Measurements from ENCODE around the gene GINM1.

Gene GINM1

DNA sequence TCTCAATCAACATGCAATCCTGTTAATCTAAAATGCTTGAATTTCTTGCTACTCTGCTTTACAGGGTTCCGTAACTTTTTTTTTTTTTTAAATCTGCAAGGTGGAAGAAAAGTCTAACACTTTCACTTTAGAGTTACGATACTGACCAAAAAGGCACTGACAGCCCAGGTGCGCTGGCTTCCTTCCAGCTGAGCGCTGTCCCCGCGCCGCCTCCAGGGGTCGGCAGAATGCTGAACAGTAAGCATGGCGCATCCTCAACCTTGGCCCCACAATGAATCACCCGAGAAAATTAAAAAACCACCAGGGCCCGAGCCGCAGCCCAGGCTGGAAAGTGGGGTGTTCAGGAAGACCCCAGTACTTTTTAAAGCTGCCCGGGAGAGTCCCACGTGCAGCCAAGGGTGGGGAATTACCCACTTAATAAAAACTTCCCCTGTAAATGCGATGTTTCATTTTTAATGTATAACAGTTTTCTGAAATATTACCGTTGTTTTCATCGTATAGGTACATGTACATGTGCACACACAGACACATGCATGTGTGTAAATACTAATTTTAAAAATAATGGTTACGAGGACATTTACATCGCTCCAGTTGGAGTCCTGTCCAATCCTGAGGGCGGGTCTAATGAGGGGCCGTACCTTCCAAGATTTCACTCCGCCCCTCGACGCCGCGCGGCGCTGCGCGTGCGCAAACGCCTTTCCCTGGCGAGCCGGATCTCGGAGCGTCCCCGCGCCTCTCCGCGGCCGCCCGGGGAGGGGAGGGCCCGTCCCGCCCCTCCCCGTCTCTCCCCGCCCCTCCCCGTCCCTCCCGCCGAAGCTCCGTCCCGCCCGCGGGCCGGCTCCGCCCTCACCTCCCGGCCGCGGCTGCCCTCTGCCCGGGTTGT is at the start of gene GINM1:
Gene GINM1, plus strand, starts transcription at position 849 of the 883 bp plus-strand sequence. CDS start 40 bp downstream, outside the sequence.
- DNase-seq = peak; percentile 94

DNA sequence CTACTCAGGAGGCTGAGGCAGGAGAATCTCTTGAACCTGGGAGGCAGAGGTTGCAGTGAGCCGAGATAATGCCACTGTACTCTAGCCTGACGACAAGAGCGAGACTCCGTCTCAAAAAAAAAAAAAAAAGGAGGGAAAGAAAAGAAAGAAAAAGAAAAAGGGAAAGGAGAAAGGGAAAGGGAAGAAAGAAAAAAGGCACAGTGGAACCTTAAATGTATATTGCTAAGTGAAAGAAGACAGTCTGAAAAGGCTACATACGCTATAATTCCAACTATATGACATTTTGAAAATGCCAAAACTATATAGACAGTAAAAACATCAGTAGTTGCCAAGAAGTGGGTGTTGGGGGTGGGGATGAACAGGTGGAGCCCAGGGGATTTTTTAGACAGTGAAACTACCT is 36.5 kb upstream of the GINM1 start:
- no peak for DNase-seq

DNA sequence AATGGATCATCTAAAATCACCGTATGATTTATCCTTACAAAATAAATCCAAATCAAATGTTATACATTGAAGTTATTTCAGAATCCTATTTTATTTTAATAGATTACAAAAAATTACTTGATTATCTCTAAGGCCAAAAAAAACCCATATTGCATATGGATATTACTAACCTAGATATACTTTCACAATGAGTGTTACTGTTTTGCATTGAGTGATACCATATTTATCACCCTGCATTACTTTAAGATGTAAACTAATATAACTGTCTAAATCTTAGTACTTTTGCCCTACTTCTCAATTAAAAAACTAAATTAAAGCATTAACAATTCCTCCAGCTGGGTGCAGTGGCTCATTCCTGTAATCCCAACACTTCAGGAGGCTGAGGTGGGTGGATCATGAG is 31.4 kb upstream of the GINM1 start:
- no peak for DNase-seq

- DNase-seq = no peak
Observed at GRCh38 chr6:149541139-149541538, 25.0 kb upstream of the GINM1 start.

- DNase-seq = no peak
Observed at GRCh38 chr6:149544646-149545257, 21.4 kb upstream of the GINM1 start.

GRCh38 chr6:149545258-149545753 is 20.9 kb upstream of the GINM1 start:
- DNase-seq = peak; percentile 57

DNA sequence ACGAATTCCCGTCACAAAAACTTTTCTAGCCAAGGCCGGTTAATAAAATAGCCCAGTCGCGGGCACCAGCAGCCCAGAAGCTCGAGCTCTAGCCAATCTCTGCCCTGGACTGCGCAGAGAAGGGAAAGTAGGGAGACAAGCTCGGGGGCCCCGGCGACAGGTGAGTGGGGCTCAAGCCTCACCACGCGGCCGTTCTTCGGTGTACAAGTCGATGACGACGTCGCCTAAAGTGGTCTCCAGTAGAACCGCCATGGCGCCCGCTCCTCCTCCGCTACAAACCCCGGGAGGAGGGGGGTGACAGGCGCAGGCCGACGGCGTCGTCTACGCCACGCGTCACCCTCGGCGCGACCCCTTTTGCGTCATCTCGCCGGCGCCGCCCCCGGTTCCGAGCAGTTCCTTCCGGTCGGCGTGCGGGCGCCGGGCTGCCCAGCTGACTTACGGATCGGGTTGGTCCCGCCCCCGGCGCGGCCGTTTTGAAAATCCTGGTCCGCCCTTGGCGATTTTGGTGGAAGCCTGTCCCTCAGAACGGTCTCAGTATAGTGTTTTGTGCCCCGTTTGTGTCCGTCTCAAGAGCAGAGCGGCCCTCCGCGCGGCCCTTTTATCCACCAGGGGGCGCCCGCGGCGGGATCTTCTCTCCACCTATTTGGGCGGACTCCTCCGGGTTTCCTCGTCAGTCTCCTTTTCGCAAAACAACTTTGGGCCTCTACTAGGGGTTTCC is 20.3 kb upstream of the GINM1 start, which contains the start of gene PPIL4:
Gene PPIL4, minus strand, starts transcription at position 290 of the 718 bp plus-strand sequence. Its CDS starts 38 bp downstream, at position 252.
- DNase-seq = peak; percentile 97

DNA sequence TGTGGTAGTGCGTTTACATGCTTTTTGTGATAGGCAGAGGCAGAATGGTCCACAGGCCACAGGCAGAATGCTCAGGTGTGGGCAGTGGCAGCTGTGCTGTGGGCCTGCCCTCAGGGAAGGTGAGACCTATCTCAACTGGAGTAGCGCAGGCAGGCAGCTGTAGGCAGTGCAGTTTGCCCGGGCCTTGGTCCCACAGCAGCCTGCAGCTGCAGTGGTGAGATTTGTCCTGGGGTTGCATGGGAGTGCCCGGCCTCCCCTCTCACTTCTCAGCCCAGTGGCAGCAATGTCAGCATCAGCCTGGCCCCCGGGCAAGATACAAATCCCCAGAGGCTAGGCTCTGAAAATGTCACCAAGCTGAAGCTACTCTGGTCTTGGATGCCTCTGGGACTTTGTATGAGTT is 14.3 kb upstream of the GINM1 start:
- DNase-seq = no peak

- no peak for DNase-seq
Observed at GRCh38 chr6:149558029-149558428, 8.1 kb upstream of the GINM1 start.

DNA sequence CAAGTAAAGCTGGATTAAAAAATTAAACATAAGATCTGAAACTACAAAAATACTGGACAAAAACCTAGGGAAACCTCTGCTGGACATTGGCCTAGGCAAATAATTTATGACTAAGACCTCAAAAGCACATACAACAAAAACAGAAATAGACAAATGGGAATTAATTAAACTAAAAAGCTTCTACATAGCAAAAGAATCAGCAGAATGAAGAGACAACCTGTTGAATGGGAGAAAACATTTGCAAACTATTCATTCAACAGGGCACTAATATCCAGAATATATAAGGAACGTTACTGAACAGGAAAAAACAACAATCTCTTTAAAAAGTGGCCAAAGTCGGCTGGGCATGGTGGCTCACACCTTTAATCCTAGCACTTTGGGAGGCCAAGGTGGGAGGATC is 6.8 kb upstream of the GINM1 start:
- no peak for DNase-seq

- DNase-seq = no peak
Observed at GRCh38 chr6:149560736-149561135, 5.4 kb upstream of the GINM1 start.

DNA sequence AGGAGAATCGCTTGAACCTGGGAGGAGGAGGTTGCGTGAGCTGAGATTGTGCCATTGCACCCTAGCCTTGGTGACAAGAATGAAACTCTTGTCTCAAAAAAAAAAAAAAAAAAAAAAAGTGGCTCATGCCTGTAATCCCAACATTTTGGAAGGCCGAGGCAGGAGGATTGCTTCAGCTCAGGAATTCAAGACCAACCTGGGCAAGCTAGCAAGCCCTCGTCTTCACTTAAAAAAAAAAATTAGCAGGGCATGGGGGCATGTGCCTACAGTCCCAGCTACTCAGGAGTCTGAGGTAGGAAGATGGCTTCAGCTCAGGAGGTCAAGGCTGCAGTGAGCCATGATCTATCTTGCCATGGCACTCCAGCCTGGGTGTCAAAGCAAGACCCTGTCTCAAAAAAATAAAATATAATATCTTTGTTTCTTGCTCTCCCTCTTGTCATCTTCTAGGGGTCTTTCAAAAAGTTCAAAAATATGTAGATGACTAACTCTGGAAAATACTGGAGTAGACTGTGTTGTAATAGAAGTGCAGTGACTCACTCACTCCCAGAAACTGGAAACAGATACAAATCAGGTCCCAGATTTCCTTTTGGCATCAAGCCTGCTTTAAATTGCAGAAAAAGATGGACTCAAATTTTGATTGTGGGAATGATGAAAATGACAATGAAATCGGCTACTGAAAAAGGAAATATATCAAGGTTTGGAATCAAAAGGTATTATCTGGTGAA is 2.8 kb upstream of the GINM1 start:
- DNase-seq = no peak

DNA sequence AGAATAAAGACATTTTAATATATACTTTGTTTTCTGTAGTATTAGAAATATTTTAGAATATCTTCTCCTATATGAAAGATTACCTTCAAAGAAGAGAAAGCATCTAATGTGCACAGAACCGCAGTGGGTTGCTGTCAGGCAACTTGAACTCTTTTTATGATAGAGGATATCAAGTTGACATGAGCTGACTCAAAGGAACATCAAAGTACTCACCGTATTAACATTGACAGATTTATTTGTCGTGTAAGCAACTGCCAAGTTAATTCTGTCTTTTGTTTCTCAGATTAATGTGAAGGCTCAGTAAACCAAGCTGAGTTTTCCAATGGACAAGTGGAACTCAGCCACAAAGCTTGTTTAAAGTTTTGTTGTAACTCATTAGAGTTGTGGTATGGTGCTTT is 2.2 kb upstream of the GINM1 start:
- DNase-seq = no peak

- peak; percentile 63 for DNase-seq
Observed at GRCh38 chr6:149566410-149567193, 427 bp downstream of the GINM1 start.

DNA sequence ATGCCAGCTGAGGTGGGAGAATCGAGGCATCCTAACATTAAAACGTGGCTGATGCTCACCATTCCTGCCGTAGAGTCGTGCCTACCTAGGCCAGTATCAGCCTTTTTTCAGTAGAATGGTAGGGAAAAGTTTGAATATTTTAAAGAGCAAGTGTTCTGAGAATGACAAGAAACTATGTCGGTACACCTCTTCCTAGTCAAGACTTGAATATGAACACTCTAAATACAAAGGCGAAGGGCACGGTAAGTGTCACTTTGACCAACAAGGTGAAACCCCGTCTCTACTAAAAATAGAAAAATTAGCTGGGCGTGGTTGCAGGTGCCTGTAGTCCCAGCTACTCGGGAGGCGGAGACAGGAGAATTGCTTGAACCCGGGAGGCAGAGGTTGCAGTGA is 1.0 kb downstream of the GINM1 start:
- DNase-seq = no peak

- DNase-seq = no peak
Observed at GRCh38 chr6:149567945-149568585, 1.9 kb downstream of the GINM1 start.

GRCh38 chr6:149580880-149581279 is 14.7 kb downstream of the GINM1 start:
- no peak for DNase-seq

- no peak for DNase-seq
Observed at GRCh38 chr6:149581349-149581748, 15.2 kb downstream of the GINM1 start.

DNA sequence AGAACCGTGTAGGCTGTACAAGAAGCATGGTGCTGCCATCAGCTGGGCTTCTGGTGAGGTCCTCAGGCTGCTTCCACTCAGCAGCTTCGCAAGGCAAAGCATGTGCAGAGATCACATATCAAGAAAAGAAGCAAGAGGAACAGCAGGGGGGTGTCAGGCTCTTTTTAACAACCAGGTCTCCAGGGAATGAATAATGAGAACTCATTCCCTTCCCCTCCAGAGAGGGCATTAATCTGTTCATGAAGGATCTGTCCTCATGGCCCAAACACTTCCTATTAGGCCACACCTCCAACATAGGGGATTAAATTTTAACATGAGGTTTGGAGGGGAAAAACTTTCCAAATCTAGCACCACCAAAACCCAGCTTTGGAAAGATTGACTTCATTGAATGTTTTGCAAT is 20.0 kb downstream of the GINM1 start:
- no peak for DNase-seq

DNA sequence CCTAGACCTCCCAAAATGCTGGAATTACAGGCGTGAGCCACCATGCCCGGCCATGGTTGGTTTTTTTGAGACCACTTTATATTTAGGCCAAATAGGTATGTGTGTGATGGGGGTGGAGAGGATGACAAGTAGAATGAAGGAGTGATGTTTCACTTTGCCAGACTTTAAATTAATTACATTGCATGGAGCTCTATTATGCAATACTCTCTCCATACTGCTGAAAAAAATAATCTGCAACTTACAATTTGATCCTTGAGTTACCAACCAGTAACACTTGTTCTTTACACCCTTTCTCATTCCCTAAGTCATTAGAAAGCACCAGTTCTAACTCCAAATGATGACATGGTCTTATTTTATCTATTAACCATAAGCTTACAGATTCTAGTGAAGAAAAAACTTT is 26.8 kb downstream of the GINM1 start:
- DNase-seq = no peak

GRCh38 chr6:149593408-149593807 is 27.2 kb downstream of the GINM1 start:
- no peak for DNase-seq
